ENCODE results near the gene RTEL1. TPM values are rescaled to one million over a fixed set of nuclear protein-coding genes. Genes with fewer than 3 reads are reported as not detected.
"Not testable (repeated sequence)": the region's sequence is repeated elsewhere in the genome, so short reads cannot be mapped to it uniquely, and the experiment has no call there.

Gene RTEL1
- total RNA-seq, 1 donor from 2014 or later, result 6.0 TPM

DNA sequence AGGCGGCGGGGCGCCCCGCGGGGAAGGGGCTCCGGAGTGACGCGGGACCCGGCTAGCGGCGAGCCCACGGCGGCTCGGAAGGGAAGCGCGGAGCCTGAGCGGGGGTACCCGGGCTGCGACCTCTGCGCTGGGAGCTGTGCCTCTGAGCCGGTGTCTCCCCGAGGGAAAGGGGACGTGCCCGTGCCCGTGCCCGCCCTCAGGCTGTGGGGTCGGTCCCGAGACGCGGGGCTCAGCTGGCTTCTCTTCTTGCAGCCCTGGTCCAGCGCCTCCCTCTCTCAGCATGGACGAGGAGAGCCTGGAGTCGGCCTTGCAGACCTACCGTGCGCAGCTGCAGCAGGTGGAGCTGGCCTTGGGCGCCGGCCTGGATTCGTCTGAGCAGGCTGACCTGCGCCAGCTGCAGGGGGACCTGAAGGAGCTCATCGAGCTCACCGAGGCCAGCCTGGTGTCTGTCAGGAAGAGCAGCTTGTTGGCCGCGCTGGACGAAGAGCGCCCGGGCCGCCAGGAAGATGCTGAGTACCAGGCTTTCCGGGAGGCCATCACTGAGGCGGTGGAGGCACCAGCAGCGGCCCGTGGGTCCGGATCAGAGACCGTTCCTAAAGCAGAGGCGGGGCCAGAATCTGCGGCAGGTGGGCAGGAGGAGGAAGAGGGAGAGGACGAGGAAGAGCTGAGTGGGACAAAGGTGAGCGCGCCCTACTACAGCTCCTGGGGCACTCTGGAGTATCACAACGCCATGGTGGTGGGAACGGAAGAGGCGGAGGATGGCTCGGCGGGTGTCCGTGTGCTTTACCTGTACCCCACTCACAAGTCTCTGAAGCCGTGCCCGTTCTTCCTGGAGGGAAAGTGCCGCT lies 50.4 kb downstream of the RTEL1 start:
- no peak for DNase-seq (ENCODE audit: low read depth in 2 of 2)

DNA sequence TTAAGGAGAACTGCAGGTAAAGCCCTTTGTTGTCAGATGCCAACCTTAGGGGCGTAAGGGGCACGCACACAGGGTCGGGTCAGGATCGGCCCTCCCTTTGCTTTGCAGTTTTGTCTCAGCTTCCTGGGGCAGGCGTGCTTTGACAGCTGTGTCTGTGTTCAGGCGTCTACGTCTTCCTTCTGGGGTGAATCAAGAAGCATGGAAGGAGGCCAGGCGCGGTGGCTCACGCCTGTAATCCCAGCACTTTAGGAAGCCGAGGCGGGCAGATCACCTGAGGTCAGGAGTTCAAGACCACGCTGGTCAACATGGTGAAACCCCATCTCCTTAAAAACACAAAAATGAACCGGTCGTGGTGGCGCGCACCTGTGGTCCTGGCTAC lies 51.0 kb downstream of the RTEL1 start:
- no peak for DNase-seq (ENCODE audit: low read depth in 2 of 2)

DNA sequence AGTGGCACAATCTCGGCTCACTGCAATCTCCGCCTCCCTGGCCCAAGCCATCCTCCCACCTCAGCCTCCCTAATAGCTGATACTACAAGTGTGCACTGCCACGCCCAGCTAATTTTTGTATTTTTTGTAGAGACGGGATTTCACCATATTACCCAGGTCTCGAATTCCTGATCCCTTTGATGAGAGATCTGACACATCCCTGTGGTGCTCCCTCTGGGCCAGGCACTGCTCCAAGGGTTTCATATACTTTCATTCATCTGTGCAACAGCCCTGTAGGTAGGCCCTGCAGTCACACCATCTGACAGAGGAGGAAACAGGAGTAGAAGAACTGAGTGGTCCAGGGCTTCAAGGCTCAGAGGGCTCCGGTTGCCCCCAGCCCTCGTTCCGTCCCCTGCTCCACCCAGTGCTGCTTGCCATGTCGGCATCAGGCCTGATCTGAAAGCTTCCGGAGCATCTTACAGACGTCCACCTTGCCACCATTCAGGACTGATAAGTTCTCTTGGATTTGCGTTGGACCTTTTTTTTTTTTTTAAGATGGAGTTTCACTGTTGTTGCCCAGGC lies 53.1 kb downstream of the RTEL1 start:
- DNase-seq (ENCODE audit: low read depth in 2 of 2), result no peak

DNA sequence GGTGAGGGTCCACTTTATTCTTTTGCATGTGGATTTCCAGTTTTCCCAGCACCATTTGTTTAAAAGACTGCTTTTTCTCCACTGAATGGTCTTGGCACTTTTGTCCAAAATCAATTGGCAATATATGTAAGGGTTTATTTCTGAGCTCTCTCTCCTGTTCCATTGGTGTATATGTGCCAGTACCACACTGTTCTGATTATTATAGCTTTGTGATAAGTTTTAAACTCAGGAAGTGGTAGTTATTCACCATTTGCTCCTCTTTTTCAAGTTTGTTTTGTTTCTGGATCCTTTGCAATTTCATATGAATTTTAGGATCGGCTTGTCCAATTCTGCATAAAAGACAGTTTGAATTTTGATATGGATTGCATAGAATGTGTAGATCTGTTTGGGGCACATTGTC lies 54.1 kb downstream of the RTEL1 start:
- no peak for DNase-seq (ENCODE audit: low read depth in 2 of 2)

DNA sequence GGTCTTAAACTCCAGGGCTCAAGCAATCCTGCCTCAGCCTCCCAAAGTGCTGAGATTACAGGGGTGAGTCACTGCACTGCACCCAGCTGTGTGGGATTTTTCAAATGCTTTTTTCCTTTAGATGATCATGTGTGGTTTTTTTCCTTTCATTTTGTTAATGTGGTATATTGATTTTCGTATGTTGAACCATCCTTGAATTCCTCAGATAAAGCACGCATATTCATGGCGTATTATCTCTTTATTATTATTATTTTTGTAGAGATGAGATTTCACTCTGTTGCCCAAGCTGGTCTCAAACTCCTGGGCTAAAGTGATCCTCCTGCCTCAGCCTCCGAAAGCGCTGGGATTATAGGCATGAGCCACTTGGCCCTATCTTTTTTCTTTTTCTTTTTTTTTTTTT lies 56.7 kb downstream of the RTEL1 start:
- no peak for DNase-seq (ENCODE audit: low read depth in 2 of 2)

DNA sequence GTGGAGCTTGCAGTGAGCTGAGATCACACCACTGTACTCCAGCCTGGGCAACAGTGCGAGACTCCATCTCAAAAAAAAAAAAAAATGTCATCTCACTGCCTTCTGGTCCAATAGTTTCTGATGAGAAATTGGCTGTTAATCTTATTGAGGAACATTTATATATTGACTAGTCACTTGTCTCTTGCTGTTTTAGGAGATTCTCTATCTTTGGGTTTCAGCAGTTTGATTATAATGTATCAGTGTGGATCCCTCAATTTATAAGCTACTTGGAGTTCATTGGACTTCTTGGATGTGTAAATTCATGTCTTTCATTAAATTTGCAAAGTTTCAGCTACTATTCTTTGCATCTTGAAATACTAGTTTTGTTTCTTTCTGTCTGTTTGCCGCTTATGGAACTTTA lies 60.9 kb downstream of the RTEL1 start:
- no peak for DNase-seq (ENCODE audit: low read depth in 2 of 2)

DNA sequence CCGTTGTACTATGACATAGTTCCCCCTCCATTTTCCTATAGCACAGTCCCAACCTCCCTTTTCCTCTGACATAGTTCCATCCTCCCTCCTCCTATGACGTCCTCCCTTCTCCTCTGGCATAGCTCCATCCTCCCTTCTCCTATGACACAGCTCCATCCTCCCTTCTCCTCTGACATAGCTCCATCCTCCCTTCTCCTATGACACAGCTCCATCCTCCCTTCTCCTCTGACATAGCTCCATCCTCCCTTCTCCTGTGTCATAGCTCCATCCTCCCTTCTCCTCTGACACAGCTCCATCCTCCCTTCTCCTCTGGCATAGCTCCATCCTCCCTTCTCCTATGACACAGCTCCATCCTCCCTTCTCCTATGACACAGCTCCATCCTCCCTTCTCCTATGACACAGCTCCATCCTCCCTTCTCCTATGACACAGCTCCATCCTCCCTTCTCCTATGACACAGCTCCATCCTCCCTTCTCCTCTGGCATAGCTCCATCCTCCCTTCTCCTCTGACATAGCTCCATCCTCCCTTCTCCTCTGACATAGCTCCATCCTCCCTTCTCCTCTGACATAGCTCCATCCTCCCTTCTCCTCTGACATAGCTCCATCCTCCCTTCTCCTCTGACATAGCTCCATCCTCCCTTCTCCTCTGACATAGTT lies 65.0 kb downstream of the RTEL1 start:
- not testable (repeated sequence) for DNase-seq (ENCODE audit: low read depth in 2 of 2)

DNA sequence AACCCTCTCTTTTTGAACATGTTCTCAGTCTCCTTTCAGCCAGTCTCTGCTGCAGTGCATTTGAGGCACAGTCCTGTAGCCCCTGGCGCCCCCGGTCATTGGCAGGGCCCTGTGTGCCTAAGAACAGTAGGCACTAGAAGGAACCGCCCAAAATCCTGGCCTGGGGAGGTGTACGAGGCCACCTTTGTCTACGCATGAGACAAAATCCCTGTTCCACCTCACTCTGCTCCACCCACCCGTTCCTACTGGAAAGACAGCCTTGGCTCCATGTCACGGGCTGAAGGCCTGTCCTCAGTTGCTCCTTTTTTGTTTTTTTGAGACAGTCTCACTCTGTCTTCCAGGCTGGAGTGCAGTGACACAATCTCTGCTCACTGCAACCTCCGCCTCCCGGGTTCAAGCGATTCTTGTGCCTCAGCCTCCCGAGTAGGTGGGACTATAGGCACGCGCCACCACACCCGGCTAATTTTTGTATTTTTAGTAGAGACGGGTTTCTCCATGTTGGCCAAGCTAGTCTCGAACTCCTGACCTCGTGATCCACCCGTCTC lies 72.1 kb downstream of the RTEL1 start:
- DNase-seq (ENCODE audit: low read depth in 2 of 2), result not testable (repeated sequence)

DNA sequence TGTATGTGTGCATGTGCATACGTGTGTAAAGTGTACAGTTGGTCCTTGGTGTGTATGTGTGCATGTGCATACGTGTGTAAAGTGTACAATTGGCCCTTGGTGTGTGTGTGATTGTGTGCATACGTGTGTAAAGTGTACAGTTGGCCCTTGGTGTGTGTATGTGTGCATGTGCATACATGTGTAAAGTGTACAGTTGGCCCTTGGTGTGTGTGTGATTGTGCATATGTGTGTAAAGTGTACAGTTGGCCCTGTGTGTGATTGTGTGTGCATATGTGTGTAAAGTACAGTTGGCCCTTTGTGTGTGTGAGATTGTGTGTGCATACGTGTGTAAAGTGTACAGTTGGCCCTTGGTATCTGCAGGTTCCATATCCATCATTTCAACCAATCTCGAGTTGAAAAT lies 73.3 kb downstream of the RTEL1 start:
- no peak for DNase-seq (ENCODE audit: low read depth in 2 of 2)

DNA sequence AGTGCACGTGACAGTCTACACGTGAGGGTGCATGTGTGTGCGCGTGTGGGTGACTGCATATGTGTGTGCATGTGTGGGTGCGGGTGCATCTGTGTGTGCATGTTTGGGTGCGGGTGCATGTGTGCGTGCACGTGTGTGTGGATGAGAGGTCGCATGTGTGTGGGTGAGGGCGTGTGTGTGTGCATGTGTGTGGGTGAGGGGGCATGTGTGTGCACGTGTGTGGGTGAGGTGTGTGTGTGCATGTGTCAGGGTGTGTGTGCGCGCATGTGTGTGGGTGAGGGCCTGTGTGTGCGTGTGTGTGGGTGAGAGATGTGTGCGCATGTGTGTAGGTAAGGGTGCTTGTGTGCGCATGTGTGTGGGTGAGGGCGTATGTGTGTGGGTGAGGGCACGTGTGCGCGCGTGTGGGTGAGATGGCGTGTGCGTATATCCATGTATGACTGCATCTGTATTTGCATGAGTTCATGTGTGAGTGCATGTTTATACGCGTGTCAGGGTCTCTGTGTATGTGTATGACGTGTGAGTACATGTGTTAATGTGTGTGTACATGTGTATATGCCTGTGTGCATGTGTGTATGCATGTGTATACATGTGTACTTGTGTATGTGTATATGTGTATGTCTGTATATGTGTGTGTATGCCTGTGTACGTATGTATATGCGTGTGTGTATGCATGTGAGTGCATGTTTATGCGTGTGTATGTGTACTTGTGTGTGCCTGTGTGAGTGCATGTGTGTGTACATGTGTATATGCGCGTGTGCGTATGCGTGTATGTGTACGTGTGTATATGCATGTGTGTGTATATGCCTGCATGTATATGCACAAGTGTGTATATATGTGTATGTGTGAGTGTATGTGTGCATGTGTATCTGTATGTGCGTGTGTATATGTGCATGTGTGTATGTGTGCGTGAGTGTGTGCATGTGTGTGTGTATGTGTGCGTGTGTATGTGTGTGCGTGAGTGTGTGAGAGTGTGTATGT lies 74.3 kb downstream of the RTEL1 start:
- no peak for DNase-seq (ENCODE audit: low read depth in 2 of 2)

DNA sequence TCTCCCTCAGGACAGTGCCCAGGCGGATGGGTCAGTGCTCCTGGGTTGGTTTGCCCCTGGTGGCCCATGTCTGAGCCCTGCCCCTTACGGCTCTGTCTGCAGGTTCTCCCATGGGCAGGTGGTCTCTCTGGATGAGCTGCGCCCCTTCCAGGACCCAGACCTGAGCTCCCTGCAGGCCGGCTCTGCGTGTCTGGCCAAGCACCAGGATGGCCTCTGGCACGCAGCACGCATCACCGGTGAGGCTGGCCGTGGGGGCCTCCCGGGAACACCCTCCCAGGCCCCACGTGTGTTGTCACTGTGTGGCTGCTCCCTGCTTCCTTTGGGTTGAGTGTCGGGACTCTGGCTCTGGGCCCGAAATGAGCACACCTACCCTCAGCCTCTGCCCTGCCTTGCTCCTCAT lies 75.0 kb downstream of the RTEL1 start:
- DNase-seq (ENCODE audit: low read depth in 2 of 2), result no peak

DNA sequence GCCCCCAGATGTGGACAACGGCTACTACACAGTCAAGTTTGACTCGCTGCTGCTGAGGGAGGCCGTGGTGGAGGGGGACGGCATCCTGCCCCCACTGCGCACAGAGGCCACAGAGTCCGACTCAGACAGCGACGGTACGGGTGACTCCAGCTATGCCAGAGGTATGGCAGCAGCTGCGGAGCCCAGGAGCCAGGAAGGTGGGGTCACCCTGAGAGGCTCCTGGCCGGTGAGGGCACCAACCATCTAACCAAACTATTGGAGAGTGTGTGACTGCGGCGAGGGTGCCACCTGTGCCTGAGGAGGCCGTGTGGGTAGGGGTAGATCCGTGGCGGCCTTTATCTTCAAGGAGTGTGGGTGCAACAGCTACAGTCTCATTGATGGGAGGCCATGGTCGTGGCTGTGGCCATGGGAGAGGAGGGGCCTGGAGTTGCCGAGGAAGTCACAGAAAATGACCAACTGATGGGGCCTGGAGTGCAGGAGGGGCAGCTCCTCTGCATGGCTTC lies 75.5 kb downstream of the RTEL1 start:
- no peak for DNase-seq (ENCODE audit: low read depth in 2 of 2)

DNA sequence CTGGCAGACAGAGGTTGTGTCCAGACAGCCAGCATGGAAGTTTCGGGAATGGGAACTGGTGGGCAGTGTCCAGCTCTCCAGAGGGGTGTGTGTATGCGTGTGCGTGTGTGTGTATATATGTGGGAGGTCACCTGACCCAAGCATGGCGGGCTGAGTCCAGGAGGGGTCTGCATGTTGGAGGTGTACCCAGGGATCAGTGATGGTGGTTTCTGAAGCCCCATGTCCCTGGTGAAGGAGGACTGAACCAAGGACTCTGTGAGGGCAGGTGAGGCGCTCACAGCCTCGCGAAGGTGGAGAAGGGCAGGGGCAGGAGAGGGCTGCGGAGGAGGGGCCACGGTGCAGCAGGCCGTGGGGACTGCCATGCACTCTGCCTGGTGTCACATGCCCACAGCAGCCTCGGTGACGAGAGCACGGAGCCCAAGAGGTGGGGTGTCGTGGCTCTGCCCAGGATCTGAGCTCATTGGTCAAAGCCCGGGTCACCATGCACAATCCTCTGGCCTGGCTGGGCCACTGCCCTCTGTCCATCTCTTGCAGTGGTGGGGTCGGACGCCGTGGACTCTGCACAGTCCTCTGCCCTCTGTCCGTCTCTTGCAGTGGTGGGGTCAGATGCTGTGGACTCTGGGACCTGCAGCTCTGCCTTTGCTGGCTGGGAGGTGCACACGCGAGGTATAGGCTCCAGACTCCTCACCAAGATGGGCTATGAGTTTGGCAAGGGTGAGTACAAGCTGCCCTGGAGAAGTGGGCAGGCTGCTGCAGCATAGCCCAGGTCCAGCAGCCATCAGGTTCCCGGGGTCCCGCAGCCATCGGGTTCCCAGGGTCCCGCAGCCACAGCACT lies 76.2 kb downstream of the RTEL1 start:
- no peak for DNase-seq (ENCODE audit: low read depth in 2 of 2)

DNA sequence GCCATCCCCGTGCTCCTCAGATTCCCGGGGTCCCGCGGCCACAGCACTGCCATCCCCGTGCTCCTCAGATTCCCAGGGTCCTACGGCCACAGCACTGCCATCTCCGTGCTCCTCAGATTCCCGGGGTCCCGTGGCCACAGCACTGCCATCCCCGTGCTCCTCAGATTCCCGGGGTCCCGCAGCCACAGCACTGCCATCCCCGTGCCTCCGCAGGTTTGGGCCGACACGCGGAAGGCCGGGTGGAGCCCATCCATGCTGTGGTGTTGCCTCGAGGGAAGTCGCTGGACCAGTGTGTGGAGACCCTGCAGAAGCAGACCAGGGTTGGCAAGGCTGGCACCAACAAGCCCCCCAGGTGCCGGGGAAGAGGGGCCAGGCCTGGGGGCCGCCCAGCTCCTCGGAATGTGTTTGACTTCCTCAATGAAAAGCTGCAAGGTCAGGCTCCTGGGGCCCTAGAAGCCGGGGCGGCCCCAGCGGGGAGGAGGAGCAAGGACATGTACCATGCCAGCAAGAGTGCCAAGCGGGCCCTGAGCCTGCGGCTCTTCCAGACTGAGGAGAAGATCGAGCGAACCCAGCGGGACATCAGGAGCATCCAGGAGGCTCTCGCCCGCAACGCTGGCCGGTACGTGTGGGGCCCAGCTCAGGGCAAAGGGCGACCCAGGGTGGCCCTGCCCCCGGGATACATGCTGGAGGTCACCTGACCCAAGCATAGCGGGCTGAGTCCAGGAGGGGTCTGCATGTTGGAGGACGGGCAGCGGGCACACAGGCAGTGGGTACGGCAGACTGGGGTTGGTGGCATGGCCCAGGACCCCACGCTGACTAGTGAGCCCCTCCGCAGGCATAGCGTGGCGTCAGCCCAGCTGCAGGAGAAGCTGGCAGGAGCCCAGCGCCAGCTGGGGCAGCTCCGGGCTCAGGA lies 77.1 kb downstream of the RTEL1 start:
- DNase-seq (ENCODE audit: low read depth in 2 of 2), result no peak

DNA sequence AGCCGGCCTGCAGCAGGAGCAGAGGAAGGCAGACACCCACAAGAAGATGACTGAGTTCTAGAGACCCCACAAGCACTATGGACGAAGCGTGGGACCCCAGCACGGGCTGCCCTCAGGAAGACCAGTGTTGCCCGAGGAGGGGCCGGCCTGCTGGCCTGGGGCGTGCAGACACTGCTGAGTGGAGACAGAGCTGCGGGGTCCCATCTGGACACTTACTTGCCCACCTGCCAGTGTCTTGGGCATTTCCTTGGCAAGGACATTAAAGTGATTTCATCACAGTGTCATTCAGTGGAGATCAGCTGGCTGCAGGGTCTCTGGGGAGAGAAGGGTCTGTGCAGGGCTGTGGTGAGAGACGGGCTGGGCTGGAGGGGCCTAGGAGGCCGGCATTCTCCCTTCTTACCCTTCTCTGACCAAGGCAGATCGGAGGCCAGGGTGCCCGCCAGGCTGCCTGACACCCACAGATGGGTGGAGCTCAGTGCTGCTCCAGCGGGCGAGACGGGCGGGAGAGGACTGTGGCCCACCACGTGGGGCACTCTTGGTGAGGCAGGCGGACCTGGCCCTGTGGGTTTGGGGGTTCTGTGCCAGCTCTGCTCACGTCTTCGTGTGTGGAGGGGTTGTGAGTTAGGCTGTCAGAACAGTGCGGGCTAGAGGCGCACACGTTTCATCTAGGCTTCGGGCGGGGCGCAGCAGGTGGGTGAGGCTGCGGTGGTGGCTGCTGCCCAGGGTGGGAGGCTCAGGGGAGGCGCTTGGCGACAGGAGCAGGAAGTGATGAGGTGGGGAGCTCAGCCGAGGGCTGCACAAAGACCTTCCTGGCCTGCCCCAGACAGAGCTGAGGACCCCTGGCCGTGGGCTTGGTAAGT lies 78.0 kb downstream of the RTEL1 start, which contains the start of gene LIME1:
TSS of gene LIME1 (plus strand) at position 806 of the 860 bp plus-strand sequence. CDS start 886 bp downstream, outside the sequence.
- DNase-seq (ENCODE audit: low read depth in 2 of 2), result no peak

DNA sequence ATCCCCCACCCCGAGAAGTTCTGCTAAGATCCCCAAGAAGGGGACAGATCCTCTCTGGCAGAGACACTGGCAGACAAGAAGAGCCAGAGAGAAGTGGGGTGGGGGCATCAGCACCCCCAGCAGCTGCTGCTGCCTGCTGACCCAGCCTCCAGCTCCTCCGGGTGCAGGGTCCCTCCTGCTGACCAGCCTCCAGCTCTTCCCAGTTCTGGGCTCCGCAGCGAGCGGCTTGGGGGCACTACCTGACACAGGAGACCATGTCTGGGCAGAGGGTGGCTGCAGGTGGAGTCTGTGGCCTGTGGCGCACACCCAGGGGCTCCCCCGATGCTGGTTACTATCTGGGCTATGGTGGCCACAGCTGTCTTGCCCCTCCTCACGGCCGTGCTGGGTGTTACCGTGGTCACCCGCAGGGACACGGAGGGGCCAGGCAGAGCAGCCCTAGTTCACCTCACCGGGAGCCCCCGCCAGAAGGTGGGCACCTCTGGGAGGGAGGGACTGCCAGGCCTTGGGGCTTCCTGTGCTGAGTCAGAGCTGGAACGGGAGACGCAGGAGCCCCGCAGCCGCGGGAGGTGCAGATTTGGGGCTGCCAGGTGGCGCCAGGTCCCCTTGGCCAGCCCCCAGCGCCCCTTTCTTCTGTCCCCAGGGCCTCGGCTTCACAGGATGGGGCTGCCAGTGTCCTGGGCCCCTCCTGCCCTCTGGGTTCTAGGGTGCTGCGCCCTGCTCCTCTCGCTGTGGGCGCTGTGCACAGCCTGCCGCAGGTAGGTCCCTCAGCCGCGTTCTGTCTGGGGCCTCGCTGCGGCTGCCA lies 79.0 kb downstream of the RTEL1 start:
- DNase-seq (ENCODE audit: low read depth in 2 of 2), result no peak

DNA sequence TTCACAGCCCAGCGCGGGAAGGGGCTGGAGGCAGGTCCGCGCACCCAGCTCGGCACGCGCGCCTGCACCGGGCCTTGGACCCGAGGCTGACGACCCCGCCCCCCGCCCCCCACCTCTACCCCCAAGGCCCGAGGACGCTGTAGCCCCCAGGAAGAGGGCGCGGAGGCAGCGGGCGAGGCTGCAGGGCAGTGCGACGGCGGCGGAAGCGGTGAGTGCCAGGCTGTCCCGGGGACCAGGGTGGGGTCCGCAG lies 79.5 kb downstream of the RTEL1 start:
- DNase-seq (ENCODE audit: low read depth in 2 of 2), result no peak

Measured in dermis microvascular lymphatic vessel endothelial cell (primary cell).